T-helper 22 cell (primary cell): ENCODE results near the gene PAOX.
"Not testable (repeated sequence)": the region's sequence is repeated elsewhere in the genome, so short reads cannot be mapped to it uniquely, and the experiment has no call there.

Source experiments
- DNase-seq: peaks from one replicate; pipeline ENCODE4 v3.0.0-alpha.2; 2020; ENCODE audit warnings: low read depth

Gene PAOX

DNA sequence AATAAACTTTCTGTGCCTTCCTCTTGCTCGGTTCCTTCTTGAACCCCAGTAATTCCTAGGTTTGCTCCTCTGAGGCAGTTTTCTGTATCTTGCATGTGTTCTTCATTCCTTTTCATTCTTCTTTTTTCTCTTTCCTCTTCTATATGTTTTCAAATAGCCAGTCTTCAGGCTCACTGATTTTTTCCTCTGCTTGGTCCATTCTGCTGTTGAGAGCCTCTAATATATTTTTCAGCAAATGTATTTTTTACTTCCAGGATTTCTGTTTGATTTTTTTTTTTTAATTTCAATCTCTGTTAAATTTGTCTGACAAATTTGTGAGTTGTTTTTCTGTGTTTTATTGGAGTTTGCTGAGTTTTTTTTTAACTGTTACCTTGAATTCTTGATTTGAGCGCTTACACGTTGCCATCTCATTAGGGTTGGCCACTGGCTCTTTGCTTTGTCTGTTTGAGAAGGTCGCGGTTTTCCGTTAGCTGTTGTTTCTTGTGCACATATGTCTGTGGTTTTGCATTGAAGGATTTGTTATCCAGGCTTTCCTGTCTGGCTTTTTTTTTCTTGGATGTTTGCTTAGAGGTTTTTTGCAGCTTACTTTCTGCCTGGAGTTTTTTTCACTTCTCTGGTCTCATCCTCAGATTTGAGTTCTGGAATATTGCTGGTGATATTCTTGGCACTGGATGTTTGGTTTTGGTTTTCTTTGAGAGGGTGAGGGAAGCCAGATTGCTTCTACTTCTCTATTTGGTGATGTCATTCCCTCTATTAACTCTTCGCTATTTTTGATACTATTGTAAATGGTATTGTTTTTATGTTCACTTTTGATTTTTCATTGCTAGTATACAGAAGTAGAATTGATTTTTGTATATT lies 32.7 kb downstream of the PAOX start:
- no peak for DNase-seq

DNA sequence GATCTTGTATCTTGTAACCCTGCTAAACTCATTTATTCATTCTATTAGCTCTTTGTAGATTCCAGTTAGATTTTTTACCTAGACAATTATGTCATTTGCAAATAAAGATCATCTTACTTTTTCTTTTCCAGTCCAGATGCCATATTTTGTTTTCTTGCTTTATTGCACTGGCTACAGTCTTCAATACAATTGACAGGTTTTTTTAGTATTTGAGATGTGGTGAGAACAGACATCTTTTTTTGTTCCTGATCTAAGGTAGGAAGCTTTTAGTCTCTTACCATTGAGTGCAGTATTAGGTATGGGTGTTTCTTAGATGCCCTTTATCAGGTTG lies 33.3 kb downstream of the PAOX start:
- DNase-seq: no peak

DNA sequence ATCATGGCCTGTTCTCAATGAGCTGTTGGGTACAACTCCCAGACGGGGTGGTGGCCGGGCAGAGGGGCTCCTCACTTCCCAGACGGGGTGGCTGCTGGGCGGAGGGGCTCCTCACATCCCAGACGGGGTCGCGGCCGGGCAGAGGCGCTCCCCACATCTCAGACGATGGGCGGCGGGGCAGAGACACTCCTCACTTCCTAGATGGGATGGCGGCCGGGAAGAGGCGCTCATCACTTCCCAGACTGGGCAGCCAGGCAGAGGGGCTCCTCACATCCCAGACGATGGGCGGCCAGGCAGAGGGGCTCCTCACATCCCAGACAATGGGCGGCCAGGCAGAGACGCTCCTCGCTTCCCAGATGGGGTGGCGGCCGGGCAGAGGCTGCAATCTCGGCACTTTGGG lies 35.3 kb downstream of the PAOX start:
- DNase-seq: not testable (repeated sequence)

DNA sequence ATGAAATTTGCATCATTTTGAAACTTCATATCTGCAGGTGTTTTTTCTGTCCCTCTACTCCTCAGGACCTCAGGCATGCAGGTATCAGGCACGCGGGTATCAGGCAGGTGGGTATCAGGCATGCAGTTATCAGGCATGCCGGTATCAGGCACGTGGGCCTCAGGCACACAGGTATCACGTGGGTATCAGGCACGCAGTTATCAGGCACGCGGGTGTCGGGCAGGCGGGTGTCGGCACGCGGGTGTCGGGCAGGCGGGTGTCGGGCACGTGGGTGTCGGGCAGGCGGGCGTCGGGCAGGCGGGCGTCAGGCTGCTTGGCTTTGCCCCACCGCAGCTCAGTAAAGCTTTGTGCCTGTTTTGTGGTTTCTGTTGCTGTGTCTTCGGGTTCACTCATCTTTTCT lies 36.7 kb downstream of the PAOX start:
- DNase-seq: no peak

DNA sequence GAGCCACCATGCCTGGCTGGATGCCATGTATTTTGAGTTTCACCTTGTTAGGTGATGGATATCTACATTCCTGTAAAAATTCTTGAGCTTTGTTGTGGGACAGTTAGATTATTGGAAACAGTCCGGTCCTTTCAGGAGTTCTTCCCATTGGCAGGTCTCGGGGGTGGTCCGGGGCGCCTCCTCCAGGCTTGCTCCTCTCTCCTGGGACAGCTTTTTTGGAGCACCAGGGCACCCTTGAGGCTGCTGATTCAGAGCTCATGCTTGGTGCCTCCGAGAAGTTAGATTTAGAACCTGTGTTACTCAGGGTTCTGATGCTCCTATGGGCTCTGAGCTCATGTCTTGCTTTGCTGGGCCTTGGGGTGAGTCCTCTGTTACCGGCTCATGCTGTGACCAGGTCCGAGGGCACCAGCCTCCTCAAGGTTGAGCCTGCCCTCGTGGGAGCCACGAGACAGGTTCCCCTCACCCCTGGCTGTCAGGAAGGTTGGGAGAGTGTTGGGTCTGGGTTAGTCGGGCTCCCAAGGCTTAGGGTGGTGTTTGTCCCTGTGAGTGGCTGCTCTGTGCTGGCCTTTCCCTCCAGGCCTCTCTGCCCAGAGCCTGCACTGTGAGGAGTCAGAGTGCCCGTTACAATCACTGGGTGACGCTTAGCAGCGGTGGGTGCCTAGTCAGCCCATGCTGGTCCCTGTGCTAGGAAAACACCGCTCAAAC lies 39.4 kb downstream of the PAOX start:
- no peak for DNase-seq

GRCh38 chr10:133419211-133419950 lies 40.3 kb downstream of the PAOX start:
- no peak for DNase-seq

DNA sequence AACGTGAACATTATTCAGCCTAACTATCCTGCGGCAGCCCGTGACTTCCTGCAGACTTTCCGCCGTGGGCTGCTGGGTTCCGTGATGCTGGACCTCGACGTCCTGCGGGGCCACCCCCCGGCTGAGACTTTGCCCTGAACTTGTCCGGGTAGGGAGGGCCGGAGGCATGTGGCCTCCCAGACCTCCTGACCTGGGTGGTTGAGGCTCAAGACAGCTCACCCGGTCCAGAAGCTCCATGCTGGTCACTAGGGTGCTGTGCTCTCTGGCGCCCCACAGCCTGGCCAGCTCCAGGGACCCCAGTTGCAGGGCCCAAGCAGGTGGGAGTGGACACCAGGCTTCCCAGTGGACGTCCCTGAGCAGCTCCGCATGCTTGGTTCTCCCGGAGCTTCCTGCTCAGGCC lies 41.0 kb downstream of the PAOX start:
- DNase-seq: no peak

DNA sequence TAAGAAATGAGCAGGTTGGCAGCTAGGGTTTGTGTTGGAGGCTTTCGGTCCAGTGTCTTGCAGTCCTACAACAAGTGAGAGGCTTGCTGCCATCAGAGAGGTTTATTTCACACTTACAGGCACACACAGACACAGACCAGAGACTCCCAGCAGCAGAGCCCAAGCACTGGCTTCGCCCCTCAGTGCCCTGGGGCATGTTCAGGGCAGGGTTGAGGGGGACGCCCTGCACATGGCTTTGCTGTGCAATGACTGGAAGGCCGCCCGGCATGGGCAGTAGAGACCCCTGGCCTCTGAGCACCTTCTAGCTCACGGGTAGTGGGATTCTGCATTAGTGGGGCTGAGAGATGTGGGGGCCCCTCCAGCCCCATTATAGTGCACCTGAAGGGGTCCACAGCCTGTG lies 41.5 kb downstream of the PAOX start:
- no peak for DNase-seq

DNA sequence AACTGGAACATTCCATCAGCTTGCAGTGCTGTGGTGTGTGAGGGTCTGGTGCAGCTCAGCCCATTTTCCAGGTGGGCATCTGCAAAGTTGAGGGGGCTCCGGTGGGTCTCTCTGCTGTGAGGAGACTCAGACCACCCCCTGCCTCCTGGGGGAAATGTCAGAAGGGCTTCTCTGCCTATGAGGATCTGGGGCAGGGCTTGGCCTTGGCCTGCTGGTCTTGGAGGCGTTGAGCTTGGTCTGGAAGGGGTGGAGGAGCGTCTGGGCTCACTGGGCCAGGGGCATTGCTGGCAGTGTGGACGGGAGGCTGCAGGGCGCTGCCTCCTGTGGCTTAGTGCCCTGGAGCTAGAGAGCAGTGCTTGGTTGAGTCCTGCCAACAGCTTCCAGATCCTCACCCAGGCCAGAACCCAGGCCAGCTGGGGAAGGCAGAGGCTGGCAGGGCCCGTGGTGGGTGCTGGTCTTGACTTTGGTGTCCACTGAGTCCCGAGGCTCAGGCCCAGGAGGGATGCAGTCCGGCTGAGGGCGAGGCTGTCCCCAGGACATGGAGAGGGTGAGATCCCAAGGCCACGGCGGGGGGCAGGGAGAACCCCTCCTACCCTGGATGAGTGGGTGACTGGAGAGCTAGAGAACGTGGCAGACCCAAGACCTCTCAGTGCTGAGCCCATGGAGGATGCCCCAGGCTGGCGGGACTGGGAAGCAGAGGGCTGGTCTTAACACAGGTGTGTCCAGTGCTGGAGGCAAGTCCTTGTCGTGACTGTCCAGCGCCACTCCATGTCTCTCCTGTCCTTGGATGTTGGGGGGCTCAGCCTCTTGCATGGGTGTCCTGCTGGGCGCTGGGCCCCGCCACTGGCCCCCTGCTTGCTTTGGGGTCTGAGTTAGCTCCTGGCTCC lies 42.5 kb downstream of the PAOX start:
- no peak for DNase-seq

DNA sequence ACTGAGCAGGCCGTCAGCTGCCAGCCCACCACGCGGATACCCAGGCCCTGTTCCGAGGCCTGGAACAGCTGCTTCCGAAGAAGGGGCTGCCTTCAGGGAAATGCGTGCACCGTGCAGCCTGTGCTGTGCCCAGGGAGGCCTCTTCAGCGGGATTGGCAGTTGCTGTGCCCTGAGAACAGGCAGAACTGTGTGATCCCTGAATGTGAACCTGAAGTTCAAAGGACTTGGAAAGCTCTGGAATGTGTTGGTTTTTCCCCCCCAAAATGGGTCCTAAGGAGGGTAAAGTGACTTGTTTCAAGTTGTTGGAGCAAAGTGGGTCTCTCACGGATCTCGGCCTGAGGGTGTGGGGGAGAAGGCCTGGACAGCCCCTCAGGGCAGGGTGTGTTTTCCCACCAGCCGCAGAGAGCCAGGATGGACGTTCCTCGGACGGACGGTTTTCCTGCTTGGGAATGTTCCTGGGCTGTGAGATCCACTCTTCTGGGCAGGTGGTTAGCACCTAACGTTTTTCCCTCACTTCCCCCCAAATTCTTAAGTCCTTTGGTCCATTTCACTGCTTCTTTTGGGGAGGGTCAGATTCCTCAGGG lies 43.3 kb downstream of the PAOX start:
- no peak for DNase-seq

GRCh38 chr10:133422807-133423771 lies 44.0 kb downstream of the PAOX start:
- DNase-seq: no peak

GRCh38 chr10:133424102-133424501 lies 45.0 kb downstream of the PAOX start:
- DNase-seq: not testable (repeated sequence)

- DNase-seq: not testable (repeated sequence)
Observed at GRCh38 chr10:133424601-133425000, 45.5 kb downstream of the PAOX start, which contains the start of gene SPRN. SPRN (minus strand) TSS chr10:133424625; CDS start chr10:133423681, 944 bp downstream.

DNA sequence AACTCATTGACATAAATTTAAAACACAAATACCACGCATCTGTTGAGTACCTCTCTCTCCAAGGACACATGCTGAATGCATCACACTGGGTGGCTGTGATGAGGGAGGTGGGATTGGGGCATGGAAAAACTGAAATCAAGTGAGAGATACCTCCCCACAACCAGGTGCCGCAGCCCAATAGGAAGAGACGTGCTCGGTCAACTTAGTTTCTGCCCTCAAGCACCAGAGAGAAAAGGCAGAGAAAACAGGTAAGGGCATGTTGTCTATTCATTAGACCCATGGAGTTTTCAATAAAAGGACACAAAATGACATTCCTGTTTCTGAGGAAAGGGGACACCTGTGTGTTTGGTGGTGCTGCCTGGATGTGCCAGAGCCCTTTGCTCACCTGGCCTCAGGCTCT lies 50.5 kb downstream of the PAOX start:
- not testable (repeated sequence) for DNase-seq

- not testable (repeated sequence) for DNase-seq
Observed at GRCh38 chr10:133431888-133432613, 53.0 kb downstream of the PAOX start.

- not testable (repeated sequence) for DNase-seq
Observed at GRCh38 chr10:133432789-133433188, 53.7 kb downstream of the PAOX start.

DNA sequence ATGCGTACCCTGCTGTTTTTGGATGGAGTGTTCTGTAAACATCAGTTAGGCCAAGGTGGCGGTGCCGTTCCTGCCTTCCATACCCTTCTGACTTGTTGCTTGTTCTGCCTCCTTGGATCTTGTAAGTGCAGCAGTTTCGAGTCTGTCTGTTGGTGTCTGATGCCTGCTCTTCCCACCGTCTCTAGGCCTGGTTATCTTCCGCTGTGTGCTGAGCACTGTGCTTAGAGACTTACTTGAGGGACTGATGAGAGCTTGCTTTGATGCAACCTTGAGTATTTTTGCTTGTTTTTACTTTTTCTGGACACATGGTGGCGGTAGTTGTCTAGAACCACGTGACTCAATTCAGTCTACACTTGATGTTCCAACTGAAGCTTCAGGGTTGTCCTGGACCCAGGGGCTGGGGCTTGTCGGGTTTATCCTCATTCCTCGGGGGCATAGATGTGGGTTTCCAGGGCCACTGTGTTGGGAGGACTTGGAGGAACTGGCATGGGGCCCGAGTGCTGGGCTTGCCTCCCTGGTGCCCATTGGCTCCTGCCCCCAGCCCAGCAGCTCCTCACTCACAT lies 59.7 kb downstream of the PAOX start:
- DNase-seq: no peak

- DNase-seq: no peak
Observed at GRCh38 chr10:133439517-133440461, 60.7 kb downstream of the PAOX start.
